ENCODE data around the gene GPRIN3.

Gene GPRIN3

DNA sequence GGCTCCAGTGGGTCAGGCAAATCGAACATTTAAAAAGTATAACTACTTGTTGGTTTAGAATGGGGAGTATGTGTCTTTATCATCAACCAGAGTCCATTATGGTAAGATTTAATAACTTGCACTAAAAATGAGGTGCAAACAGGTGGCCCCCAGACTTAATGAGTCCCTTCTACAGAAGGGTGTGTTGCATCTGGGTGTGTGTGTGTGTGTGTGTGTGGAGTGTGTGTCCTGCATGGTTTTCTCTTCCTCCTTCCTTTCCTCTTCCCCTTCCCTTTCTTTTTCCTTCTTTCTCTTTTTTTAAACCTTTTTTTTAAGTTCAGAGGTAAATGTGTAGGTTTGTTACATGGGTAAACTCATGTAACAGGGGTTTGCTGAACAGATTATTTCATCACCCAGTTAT lies 53.7 kb downstream of the GPRIN3 start:
- no peak for DNase-seq

- no peak for DNase-seq
These were observed 54.3 kb downstream of the GPRIN3 start for GRCh38 chr4:89253311-89253710.

DNA sequence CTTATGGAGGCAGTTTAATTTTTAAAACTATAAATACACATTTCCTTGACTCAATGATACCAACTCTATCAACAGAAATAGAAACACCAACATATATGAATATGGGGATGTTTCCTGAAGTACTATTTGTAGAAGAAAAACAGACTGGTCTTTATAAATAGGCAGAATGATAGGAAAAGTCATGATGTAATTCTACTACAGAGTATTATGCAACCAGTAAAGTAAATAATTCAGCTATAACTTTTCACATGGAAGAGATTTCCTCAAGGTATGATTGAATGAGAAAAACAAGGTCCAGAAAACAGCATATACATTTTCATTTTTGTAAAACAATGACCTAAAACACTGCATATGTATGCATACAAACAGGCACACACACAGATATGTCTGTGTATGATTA lies 56.2 kb downstream of the GPRIN3 start:
- no peak for DNase-seq

DNA sequence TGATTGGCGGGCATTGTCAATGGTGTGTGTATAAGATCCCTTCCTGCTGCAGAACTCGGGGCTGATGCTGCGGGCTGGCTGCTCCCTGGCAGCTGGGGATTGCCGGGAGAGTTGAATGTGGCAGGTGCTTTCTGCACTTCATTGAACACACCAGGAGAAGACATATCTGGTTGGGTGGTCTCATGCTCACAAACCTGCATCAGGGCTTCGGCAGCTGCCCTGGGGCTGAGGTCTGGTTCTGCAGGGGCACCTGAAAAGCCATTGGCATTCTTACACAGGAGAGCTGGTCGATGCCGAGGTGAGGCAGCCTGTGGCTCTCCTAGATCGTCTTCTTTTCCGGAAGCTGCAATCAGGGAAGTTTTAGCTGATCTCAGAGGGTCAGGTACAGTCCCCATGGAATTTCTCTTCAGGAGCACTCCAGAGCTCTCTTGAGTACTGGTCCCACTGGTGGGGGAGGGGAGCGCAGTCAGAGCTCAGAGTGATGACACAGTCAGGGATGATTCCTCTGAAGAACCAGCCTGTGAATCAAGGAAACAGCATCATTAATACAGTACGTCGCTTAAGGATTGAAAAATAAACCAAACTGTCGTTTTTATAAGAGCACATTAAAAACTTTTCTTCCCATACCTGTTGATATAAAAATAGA lies 57.8 kb downstream of the GPRIN3 start:
- DNase-seq: no peak

- no peak for DNase-seq
These were observed 58.3 kb downstream of the GPRIN3 start for GRCh38 chr4:89249313-89249712.

DNA sequence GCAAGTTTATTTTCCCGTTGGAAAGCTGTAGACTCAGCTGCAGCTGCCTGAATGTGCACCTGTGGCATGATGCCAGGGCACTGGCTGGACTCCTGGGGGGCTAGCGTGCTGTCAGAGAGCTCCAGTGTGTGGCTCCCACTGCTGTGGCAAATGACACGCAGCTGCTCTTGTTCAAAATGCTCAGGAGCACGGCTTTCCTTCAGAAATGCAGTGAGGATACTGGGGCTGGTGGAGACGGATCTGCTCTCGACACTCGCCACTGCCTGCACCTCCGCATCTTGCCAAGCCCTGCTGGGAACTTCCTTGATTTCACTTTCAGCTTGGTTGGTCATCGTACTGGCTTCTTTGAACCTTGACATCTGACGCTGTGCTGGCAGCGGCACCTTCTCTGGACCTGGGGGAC lies 58.7 kb downstream of the GPRIN3 start:
- no peak for DNase-seq

DNA sequence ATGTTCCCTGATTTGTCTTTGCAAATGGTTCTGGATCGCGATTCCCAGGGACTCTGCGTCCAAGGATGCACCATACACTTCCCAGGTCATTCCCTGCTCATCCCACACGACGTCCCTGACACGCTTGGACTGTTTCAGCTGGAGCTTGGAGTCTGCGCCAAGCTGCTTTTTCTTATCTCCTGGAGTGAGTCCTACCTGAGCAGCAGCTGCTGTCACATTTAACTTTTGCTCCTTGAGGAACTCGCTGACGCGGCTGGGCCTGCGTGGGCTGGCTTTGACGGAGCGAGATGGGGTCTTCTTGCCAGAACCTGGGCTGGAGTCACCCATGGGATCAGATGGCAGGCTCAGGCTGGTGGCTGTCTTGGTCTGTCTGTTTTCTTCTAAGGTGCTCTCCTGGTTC lies 59.6 kb downstream of the GPRIN3 start:
- DNase-seq: no peak

DNA sequence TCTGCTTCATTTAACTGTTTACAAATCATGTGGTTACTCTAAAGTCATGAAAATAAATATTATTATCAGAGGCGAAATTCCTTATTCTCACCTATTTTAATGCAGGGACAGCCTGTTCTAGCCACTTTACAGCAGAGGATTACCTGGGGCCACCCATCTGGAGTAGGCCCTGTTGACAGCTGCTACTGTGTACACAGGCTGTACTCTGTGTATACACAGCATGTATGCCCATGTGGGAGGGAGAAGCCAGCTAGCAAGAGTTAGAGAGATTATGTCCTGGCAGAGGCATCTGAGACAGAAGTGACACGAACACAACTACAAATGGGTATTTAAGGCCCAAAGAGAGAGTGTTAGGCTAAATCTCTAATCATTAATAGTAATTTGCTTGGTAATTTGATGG lies 62.1 kb downstream of the GPRIN3 start:
- no peak for DNase-seq

GRCh38 chr4:89243733-89244252 lies 63.8 kb downstream of the GPRIN3 start:
- no peak for DNase-seq

DNA sequence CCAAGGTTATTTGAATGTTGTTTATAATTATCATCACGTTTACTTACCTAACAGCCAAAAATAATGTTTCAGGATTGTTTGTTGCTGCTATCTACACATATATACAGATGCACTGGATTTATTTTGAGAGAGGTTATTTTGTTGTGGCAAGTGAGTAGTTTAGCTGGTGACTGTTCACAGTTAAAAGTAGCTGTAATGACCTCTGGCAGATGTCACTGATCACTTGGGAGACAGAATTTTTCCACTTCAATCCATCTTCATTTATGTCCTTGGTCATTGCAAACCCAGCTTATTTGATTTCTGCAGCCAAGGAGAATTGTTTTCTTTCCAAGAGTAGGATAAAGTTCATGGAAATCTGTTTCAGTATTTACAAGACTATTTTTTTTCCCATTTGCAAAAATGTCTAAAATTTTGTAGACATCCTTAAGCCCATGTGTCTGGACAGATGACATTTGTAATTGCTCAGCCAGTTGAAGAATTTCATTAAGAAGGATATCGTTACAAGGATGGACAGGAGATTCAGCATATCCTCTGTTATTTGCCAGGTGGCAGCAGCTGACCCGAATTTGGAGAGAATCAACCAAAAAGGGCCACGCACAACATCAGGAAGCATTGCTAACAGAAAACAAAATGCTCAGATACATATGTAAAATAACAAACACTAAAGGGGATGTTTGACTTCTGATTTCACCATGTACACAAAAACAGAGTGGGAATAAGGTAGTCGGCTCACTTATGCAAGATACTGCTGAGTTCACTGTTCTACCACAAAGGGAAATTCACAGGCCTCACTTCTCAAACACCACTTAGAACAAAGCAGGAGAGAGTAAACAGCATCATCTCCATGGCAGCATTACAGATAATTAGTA lies 64.5 kb downstream of the GPRIN3 start:
- DNase-seq: no peak

GRCh38 chr4:89242216-89242615 lies 65.4 kb downstream of the GPRIN3 start:
- no peak for DNase-seq

DNA sequence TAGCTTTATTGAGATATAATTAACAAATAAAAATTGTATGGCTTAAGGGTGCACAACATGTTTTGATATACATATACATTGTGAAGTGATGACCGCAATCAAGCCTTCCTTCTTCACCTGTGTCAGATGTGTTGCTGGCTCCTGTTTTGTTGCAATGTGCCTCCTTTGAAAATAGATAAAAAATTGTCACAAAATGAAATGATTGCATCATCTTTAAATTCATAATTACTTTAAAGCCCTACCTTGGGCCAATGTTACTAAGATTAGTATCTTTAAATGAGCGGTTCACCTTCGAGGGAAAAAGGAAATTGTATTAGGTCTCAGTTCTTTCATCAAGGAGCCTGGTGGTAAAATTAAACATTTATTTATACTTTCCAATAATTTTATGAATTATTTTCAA lies 77.3 kb downstream of the GPRIN3 start:
- DNase-seq: no peak

GRCh38 chr4:89226665-89227574 lies 80.7 kb downstream of the GPRIN3 start:
- peak; percentile 56 for DNase-seq

- DNase-seq: no peak
These were observed 85.4 kb downstream of the GPRIN3 start for GRCh38 chr4:89222170-89222569.

DNA sequence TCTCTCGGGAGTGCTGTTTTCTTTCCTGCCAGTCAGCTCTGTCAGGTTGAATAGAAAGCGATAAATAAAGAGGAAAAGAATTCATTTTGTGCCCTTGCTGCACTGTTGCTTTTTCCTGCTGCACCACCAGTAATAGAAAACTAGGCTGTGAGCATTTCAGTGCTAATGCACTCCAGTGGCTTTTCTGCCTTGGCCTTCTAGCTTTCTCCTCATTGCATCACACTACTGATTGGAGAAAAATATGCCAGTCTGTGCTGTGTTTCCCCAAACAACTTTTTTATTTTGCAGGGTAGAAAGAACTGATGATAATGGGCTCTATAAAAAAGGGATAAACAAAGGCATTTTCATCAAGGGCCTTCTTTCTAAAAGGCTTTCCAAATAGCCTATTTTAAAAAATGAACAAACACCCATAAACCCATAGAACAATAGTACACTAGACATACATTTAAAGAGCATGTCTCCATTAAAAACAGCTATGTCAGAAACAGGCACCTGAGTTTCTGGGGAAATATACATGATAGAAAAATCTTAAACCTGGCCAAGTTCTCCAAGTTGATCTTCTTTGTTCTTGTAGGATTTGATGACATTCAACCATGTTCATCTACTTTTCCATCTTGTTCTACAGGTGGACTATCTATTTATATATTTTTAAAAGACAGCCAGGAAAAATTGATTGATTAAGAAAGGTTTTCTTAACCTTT lies 86.3 kb downstream of the GPRIN3 start:
- no peak for DNase-seq

DNA sequence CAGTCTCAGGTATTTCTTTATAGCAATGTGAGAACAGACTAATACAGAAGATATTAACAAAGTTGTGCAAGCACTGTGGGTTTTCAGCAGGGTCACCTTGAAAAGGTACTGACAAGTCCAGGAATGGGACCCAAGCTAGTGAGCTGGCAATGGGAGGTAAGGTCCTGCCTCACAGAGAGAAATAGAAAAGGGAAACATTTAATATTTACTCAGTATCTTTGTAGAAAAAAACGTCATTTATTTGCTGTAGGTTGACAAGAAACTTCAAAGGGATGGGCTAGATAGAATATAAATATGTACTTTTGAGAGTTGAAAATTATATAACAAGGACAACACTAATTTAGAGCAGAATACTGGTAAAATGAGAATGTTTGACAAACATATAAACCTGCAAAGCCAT lies 89.0 kb downstream of the GPRIN3 start:
- DNase-seq: no peak

DNA sequence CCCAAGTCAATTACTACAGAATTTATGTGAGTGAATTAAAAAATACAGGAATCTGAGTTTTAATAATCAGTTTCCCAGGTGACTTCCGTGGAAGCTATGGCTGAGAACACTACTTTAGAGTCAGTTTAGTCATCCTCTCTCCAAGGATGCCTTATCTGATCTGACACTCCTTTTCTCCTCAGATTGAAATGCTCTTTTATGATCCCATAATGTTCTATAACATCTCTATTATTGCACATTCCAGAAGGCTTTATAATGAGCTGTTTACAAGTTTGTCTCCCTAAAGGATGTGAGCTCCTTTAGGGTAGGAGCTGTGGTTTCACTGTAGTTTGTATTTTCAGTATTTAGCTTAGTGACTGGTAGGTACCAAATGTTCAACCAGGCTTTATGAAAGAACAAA lies 90.0 kb downstream of the GPRIN3 start:
- DNase-seq: no peak

DNA sequence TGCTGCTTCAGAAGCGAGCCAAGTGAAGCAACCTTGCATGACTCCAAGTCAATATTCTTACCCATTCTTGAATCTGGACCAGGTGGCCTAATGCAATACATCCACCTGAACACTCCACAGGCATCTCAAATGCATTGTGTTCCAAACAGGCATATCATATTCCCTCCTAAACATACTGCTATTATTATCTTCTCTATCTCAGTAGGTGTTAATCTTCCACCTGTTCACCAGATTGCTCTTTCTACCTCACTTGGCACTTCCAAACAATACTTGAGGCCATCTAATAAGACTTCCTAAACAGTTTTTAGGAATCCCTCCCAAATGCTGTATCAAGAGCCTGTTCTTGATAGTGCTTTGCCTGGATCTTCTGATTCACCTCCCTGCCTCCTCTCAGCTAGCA lies 90.7 kb downstream of the GPRIN3 start:
- DNase-seq: no peak

DNA sequence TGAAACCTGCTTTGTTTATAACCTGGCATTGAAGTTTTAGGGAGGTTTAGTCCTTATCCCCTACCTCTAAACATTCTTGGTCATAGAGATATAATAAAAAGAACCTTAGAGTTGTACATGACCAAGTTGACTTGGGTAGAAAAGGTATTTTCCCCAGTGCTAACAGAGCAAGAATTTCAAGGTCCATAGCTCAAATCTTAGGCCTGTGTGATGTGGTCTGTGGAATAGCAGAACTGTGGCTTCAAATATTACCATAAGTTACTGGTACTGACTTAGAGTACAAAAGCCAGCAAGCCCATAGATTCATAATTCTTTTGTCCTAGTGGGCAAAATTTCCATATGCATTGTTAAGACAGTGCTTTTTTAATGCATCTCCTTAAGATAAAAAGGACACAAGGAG lies 91.2 kb downstream of the GPRIN3 start:
- no peak for DNase-seq

DNA sequence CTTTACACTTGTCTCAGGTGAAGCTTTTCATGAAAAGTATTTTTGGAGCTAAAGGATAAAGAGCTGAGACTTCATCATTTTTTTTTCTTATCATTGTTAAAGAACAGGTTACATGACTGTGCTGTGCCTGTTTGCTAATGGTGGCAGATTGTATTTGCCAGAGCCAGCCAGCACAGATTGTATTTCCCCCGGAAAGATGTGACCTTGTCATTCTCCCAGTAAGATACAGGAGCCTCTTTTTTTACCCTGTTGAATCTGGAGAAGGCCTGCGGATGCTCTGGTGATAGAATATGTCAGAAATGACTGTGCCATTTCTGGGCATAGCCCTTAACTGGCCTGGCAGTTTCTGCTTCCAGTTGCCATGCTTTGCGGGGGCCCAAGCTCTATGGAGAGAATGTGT lies 91.9 kb downstream of the GPRIN3 start:
- no peak for DNase-seq

DNA sequence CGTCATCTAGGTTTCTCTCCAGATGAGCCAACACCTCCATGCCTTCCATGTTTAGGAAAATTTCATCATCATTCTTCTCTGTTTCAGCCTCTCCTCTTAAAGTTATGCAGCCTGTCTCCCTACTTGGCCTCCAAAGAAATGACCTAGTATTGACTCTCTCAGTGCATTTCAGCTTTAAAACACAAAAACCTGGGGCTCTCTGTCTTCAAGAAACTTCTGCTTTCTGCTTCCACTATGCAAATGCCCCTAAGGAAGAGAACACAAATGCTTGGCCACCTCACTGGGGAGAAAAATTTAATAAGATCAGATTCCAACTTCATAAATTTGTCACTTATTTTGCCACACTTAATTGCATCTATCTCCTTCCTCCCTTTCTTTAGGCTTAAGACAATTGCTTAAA lies 93.3 kb downstream of the GPRIN3 start:
- DNase-seq: no peak

- no peak for DNase-seq
These were observed 94.3 kb downstream of the GPRIN3 start for GRCh38 chr4:89213382-89213701.

All from effector CD8-positive, alpha-beta T cell (primary cell).